Activated B cell treated with CpG ODN at 0.5 μM for 24 hours (primary cell): ENCODE measurements around the gene ZNF136. TPM values are rescaled to one million over a fixed set of nuclear protein-coding genes. Genes with fewer than 3 reads are reported as not detected.
A peak's percentile ranks its signal among the peaks of the same experiment; 100 is the strongest.

ENCODE experiments used
- ATAC-seq: fragments of 200-7000 bp; cut with Tn5 transposase; one replicate; pipeline ENCODE4 v1.10.0; 2021; ENCODE audit warnings: low read depth, mild to moderate bottlenecking, moderate library complexity
- CTCF ChIA-PET: fragments of 350-600 bp; sonication (Branson Sonifier 250); formaldehyde crosslinking; loops from one replicate; lab custom pipeline; 2021; ENCODE audit warnings: antibody characterized with exemption; lab: Charles Lee
- POLR2A ChIA-PET: fragments of 350-600 bp; sonication (Branson Sonifier 250); formaldehyde crosslinking; loops from one replicate; lab custom pipeline; 2021; ENCODE audit warnings: antibody characterized with exemption; lab: Charles Lee
- DNase-seq: peaks from one replicate; pipeline ENCODE4 v3.0.0; 2022
- H3K27ac Mint-ChIP-seq: one replicate; pipeline ENCODE4 v1.8.0; 2020; ENCODE audit warnings: mixed read lengths
- H3K27me3 Mint-ChIP-seq: one replicate; pipeline ENCODE4 v1.8.0; 2021; ENCODE audit warnings: mixed read lengths
- H3K36me3 Mint-ChIP-seq: one replicate; pipeline ENCODE4 v1.8.0; 2021; ENCODE audit warnings: low read depth, mixed read lengths
- H3K4me1 Mint-ChIP-seq: one replicate; pipeline ENCODE4 v1.8.0; 2021; ENCODE audit warnings: mixed read lengths
- H3K4me3 Mint-ChIP-seq: one replicate; pipeline ENCODE4 v1.8.0; 2020; ENCODE audit warnings: mild to moderate bottlenecking, mixed read lengths
- H3K9me3 Mint-ChIP-seq: one replicate; pipeline ENCODE4 v1.8.0; 2020; ENCODE audit warnings: mixed read lengths
- CTCF ChIP-seq: fragments of 200-600 bp; IDR thresholded peaks from one replicate; pipeline ENCODE4 v1.8.0; 2022; ENCODE audit warnings: antibody characterized with exemption, mild to moderate bottlenecking
- intact Hi-C: fragments of 100-400 bp; cut with micrococcal nuclease; formaldehyde crosslinking; loops from one replicate; pipeline ENCODE4 v1.15.1; 2024
- total RNA-seq: library from RNA; stranded (reverse); gene quantifications from 2 replicates; pipeline ENCODE4 v1.2.3, GENCODE V29; 2022

Gene ZNF136
- total RNA-seq, 1 donor from 2014 or later, result 24.6 TPM

- Mint-ChIP-seq H3K27me3 (no peaks in the 10 kb centered on the region), H3K9me3 (peaks cover 16% of the 10 kb centered on the region), H3K36me3 (peaks cover 57% of the 10 kb centered on the region), H3K27ac (no peak overlapping the region), H3K4me1 (peaks cover 7% of the 10 kb centered on the region), H3K4me3 (no peak overlapping the region)
- DNase-seq, result no peak
- no peak for TF ChIP-seq CTCF
- ChIA-PET POLR2A (no interaction called here), CTCF (interaction anchor here (2.0 kb wide), 1 partner anchor 74 kb away, joined by 6 read pairs; no protein-coding TSS in a partner anchor)
- intact Hi-C loops, result no loop called here
- ATAC-seq, result no peak
These were observed 29.8 kb upstream of the ZNF136 start for GRCh38 chr19:12133069-12133468.

DNA sequence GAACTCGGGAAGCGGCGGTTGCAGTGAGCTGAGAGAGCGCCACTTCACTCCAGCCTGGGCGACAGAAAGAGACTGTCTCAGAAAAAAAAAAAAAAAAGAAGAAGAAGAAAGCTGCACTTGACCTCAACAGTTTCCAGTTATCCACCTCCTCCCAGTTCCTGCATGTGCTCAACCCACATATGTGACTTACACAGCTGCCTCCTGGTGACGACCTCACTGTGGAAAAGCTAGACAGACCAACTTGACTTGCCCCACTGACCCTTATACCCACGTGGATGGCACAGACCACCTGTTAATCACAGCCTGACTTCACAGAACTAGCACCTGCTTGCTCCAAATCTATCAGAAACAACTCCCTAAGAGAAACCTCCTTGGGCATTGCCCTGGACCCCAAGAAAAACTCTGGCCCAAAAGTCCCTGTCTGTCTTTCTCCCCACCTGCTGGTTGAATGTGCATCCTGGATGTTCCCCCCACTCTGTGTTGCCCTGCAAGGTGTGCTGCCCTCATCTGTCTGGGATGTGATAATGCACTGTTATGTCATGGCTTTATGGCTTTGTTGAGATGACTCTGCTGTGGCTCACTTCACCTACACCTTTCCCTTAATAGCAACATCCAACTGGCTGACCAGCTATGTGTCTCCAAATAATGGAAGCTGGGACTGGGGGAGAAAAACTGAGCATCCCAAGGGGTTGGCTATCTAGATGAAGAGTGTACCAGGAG is 25.5 kb upstream of the ZNF136 start:
- intact Hi-C loops, result loop anchor here (1.0 kb wide), 1 partner anchor 47 kb away; no protein-coding TSS in a partner anchor
- no peak overlapping the region for H3K27ac Mint-ChIP-seq
- H3K36me3 Mint-ChIP-seq, result peaks cover 44% of the 10 kb centered on the region
- ATAC-seq (no peak), DNase-seq (no peak)
- no peak for TF ChIP-seq CTCF
- H3K4me1 Mint-ChIP-seq, result peaks cover 33% of the 10 kb centered on the region
- H3K27me3 Mint-ChIP-seq, result no peaks in the 10 kb centered on the region
- peaks cover 5% of the 10 kb centered on the region for H3K9me3 Mint-ChIP-seq
- ChIA-PET CTCF (interaction anchor here (1.0 to 3.2 kb wide), 6 partner anchors 77 to 340 kb away, joined by 3 to 16 read pairs (median 8); partner anchors contain the start of genes ZNF700 and ZNF763), POLR2A (interaction anchor here (0.6 to 1.8 kb wide), 4 partner anchors 196 to 763 kb away, joined by 3 to 12 read pairs (median 6); partner anchors contain the start of genes SWSAP1 and ZNF700)
- H3K4me3 Mint-ChIP-seq, result peak overlapping the region; percentile 64

GRCh38 chr19:12139269-12139668 is 23.6 kb upstream of the ZNF136 start:
- CTCF ChIA-PET, result interaction anchor here (0.7 to 3.3 kb wide), 7 partner anchors 12 to 255 kb away, joined by 3 to 34 read pairs (median 14); no protein-coding TSS in a partner anchor
- DNase-seq (no peak), ATAC-seq (no peak)
- peaks cover 27% of the 10 kb centered on the region for H3K36me3 Mint-ChIP-seq
- no peak for TF ChIP-seq CTCF
- POLR2A ChIA-PET, result interaction anchor here (1.8 to 2.6 kb wide), 5 partner anchors 24 to 341 kb away, joined by 7 to 31 read pairs (median 11); partner anchors contain the start of genes ZNF136, ZNF491, ZNF563 and ZNF700
- H3K27me3 Mint-ChIP-seq, result no peaks in the 10 kb centered on the region
- no peaks in the 10 kb centered on the region for H3K9me3 Mint-ChIP-seq
- intact Hi-C loops, result no loop called here
- peak overlapping the region; percentile 97 for H3K4me3 Mint-ChIP-seq
- peaks cover 33% of the 10 kb centered on the region for H3K4me1 Mint-ChIP-seq
- no peak overlapping the region for H3K27ac Mint-ChIP-seq

- ChIA-PET POLR2A (interaction anchor here (0.6 to 2.6 kb wide), 16 partner anchors 9 to 342 kb away, joined by 3 to 31 read pairs (median 8); partner anchors contain the start of genes ZNF136, ZNF433, ZNF442 and ZNF491), CTCF (interaction anchor here (0.7 to 3.3 kb wide), 18 partner anchors 10 to 342 kb away, joined by 3 to 48 read pairs (median 4); partner anchors contain the start of genes ZNF491, ZNF700 and ZNF763)
- H3K36me3 Mint-ChIP-seq, result peaks cover 20% of the 10 kb centered on the region
- TF ChIP-seq CTCF, result no peak
- ATAC-seq (peak; percentile 96), DNase-seq (peak; percentile 85)
- no peaks in the 10 kb centered on the region for H3K9me3 Mint-ChIP-seq
- H3K4me3 Mint-ChIP-seq, result peak within 1 kb of the TSS; percentile 97
- H3K27ac Mint-ChIP-seq, result peak within 1 kb of the TSS; percentile 83
- intact Hi-C loops, result loop anchor here (1.0 to 5.0 kb wide), 7 partner anchors 23 to 440 kb away; partner anchors contain the start of genes ZNF136 and ZNF440
- H3K4me1 Mint-ChIP-seq, result peaks cover 33% of the 10 kb centered on the region
- no peaks in the 10 kb centered on the region for H3K27me3 Mint-ChIP-seq
These were observed 22.9 kb upstream of the ZNF136 start, which contains the start of gene ZNF20 for GRCh38 chr19:12139885-12140544. ZNF20 (minus strand) TSS chr19:12140350; CDS start chr19:12140182, 168 bp downstream.
